Activated naive CD8-positive, alpha-beta T cell treated with anti-CD3 and anti-CD28 coated beads, Interleukin-2, amount 10 ng/mL, durations not matched to agents 7 days and 5 days (primary cell): ENCODE data around the gene GPR137. TPM values are rescaled to one million over a fixed set of nuclear protein-coding genes. Genes with fewer than 3 reads are reported as not detected.

ENCODE experiments used
- ATAC-seq: fragments of 150-1000 bp; cut with Tn5 transposase; one replicate; pipeline ENCODE4 v1.10.0; 2021; ENCODE audit warnings: low read depth, moderate library complexity
- POLR2A ChIA-PET: fragments of 350-600 bp; sonication (Branson Sonifier 250); formaldehyde crosslinking; loops from one replicate; lab custom pipeline; 2021; ENCODE audit warnings: antibody characterized with exemption; lab: Charles Lee
- DNase-seq: peaks from one replicate; pipeline ENCODE4 v3.0.0; 2021
- H3K27ac Mint-ChIP-seq: one replicate; pipeline ENCODE4 v1.8.0; 2022; ENCODE audit warnings: mild to moderate bottlenecking, mixed read lengths
- H3K27me3 Mint-ChIP-seq: one replicate; pipeline ENCODE4 v1.8.0; 2022; ENCODE audit warnings: mild to moderate bottlenecking, moderate library complexity, mixed read lengths
- H3K36me3 Mint-ChIP-seq: one replicate; pipeline ENCODE4 v1.8.0; 2021; ENCODE audit warnings: mild to moderate bottlenecking, mixed read lengths
- H3K4me1 Mint-ChIP-seq: one replicate; pipeline ENCODE4 v1.8.0; 2021; ENCODE audit warnings: mixed read lengths
- H3K4me3 Mint-ChIP-seq: one replicate; pipeline ENCODE4 v1.8.0; 2022; ENCODE audit warnings: mild to moderate bottlenecking, moderate library complexity, mixed read lengths
- H3K9me3 Mint-ChIP-seq: one replicate; pipeline ENCODE4 v1.8.0; 2021; ENCODE audit warnings: mixed read lengths
- total RNA-seq, 2 experiments: library from RNA; stranded (reverse); gene quantifications; one replicate each; pipeline ENCODE4 v1.2.3, GENCODE V29; 2021

GPR137 gene
- total RNA-seq, 2 experiments from 2014 or later, result 31.3 to 32.7 TPM

DNA sequence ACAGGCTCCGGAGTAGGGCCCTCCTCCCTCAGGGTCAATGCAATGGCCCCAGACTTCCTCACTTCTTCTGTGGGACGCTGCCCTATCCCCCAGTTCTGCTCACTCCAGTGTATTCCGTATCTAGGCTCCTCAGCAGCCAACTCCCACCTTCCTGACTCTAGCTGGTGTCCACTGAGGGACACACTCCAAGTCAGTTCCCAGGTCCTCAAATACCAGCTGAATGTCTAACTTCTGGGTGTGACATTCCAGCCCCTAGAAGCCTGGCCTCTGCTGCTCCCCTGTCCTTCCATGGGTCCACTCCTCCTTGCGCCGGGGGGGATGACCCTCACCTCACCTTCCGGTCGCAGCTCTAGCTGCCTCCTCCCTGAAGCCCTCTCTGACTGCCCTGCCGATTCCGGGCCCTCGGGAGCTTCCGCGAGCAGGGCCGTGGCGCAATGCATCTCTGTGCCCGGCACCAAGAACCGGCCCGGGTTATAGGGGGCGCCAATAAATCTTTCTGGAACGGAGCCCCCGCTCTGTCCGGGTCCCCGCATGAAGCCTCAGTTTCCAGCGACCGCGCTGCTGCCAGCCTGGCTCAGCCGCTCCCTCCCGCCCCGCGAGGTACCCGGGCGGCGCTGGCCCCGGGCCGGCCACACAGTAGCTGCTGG is 16.6 kb upstream of the GPR137 start:
- Mint-ChIP-seq H3K4me1 (peaks cover 23% of the 10 kb centered on the region), H3K27me3 (no peaks in the 10 kb centered on the region), H3K36me3 (peaks cover 6% of the 10 kb centered on the region), H3K4me3 (peak overlapping the region; percentile 96), H3K27ac (peak overlapping the region; percentile 96), H3K9me3 (no peaks in the 10 kb centered on the region)
- POLR2A ChIA-PET, result interaction anchor here (0.6 to 6.0 kb wide), 15 partner anchors 8 to 86 kb away, joined by 3 to 94 read pairs (median 13); partner anchors contain the start of genes BAD, ESRRA, FERMT3 and FKBP2
- ATAC-seq (peak; percentile 23), DNase-seq (peak; percentile 74)

DNA sequence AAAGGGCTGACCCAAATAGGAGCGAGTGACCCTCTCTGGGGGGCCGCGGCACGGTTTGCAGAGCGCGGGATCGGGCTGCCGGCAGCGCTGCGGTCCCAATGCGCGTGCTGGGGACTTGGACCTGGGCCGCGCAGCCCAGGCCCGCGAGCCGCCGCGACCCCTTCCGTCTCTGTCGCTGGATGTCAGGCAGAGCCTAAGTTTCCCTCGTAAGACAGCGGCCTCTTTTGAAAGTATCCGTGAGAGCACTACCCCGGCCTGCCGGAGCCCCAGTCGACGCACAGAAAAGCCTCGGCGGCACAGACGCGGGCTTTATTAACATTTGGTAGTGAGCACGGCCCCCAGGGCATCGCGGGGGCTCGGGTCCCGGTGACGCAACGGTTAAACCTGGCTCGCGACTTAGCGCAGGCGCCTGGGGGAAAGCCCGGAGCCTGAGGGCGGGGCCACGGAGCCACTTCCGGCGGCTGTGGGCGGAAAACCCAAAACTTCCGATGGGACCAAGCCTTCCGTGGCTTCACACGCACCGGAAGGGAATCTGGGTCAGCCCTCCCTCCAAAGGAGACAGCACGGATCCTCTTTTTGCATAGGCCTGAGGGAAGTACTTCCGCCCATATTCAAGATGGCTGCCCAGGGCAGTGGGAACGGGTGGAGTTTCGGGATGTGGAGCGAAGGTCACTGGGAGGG is 16.0 kb upstream of the GPR137 start:
- ATAC-seq, result peak; percentile 69

DNA sequence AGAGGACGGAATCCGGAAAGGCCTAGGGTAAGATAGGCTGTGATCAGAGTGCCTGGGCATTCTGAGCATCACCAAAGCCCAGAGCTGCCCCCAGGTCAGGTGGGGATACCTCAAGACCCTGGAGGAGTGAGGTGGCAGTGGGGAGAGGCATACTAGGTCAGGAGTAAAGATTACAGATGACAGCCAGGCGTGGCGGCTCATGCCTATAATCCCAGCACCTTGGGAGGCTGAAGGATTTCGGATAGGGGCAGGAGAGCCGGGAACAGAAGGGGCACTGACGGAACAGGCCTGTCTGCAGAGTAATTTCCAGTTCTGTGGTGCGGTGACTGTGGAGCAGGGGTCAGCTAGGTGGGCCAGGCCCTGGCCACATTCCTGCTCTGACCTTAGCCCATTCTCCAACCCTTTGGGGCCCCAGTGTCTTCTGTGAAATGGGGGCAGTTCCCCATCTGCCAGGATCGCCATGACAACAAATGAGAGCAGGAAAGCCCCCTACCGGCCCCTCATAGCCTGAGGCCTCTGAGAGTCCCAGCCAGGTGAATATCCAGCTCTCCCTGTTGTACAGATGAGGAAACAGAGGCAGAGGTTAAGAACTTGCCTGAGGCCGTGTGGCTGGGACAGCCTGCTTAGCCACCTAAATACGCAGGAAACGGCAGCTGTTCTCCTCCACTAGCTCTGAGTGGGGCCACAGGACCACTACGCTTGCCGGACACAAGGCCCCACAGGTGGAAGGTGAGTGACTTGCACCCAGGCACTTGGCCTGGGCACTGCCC is 10.4 kb upstream of the GPR137 start:
- POLR2A ChIA-PET, result interaction anchor here (1.3 to 2.1 kb wide), 2 partner anchors 9 to 15 kb away, joined by 3 to 7 read pairs; partner anchors contain the start of gene BAD
- ATAC-seq, result no peak
- no peaks in the 10 kb centered on the region for H3K9me3 Mint-ChIP-seq
- H3K4me1 Mint-ChIP-seq, result peaks cover 8% of the 10 kb centered on the region
- no peaks in the 10 kb centered on the region for H3K27me3 Mint-ChIP-seq
- H3K36me3 Mint-ChIP-seq, result peaks cover 4% of the 10 kb centered on the region
- no peak overlapping the region for H3K4me3 Mint-ChIP-seq
- H3K27ac Mint-ChIP-seq, result no peak overlapping the region
- DNase-seq, result no peak

More for the DNA sequence above, 16.0 kb upstream of the GPR137 start:
- Mint-ChIP-seq H3K27me3 (no peaks in the 10 kb centered on the region), H3K36me3 (peaks cover 6% of the 10 kb centered on the region), H3K9me3 (no peaks in the 10 kb centered on the region), H3K4me3 (peak overlapping the region; percentile 96), H3K4me1 (peaks cover 23% of the 10 kb centered on the region), H3K27ac (peak overlapping the region; percentile 96)
- DNase-seq, result peak; percentile 99
- POLR2A ChIA-PET, result interaction anchor here (1.0 to 6.0 kb wide), 16 partner anchors 9 to 83 kb away, joined by 3 to 94 read pairs (median 13); partner anchors contain the start of genes BAD, ESRRA, FERMT3 and FKBP2

DNA sequence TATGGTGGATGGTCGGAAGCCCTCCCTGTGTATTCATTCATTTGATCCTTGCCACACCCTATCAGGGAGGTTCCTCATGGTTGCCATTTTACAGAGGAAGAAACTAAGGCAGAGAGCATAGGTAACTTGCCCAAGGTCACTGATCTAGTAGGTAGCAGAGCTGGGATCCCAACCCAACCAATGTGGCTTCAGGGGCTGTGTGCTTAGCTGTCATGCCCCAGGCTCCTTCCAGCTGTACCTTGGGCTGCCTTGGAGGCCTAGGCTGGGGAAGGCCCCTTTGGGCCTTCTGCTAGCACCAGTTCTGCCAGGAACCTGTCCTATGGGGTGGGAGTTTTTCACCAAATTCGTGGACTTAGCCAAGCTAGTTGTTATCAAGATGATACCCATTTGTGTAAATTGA is 9.8 kb upstream of the GPR137 start:
- POLR2A ChIA-PET, result interaction anchor here (1.3 to 2.1 kb wide), 2 partner anchors 9 to 15 kb away, joined by 3 to 7 read pairs; partner anchors contain the start of gene BAD
- Mint-ChIP-seq H3K4me3 (no peak overlapping the region), H3K27ac (no peak overlapping the region), H3K36me3 (peaks cover 4% of the 10 kb centered on the region), H3K27me3 (no peaks in the 10 kb centered on the region), H3K4me1 (peaks cover 4% of the 10 kb centered on the region), H3K9me3 (no peaks in the 10 kb centered on the region)
- DNase-seq (no peak), ATAC-seq (no peak)

DNA sequence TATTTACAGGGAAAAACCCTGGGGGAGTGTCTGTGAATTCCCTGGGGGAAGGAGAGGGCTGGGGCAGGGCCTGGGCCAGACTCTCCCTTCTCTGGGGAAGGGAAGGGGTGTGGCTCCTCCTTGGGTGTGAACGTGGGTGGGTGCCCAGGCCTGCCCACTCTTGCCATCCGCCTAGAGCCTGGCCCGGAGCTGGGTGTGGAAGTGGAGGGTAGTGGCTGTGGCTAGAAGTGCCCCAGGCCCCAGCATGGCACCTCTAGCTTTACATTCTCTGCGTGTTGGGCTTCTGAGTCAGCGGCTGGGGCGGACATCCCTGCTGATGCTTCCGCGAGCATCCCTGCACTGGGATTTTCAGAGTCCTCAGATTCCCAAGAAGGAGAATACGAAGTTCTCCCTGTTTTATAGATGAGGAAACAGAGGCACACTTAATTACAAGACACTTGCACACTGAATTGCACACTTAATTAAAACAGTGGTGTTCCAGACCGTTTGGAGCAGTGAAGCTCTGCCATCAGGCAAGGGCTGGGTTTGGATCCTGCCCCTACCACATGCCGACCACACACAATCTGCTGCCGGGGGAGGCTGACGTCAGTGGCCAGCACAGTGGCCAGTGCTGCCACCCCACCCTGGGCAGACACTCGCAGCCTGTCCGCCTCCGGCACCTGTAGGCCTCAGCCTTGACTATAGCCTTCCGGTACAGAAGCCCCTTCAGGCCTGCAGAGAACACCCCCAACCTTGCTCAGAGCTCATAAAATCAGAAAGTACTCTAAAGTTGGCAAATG is 8.8 kb upstream of the GPR137 start:
- H3K27me3 Mint-ChIP-seq, result no peaks in the 10 kb centered on the region
- H3K9me3 Mint-ChIP-seq, result no peaks in the 10 kb centered on the region
- H3K4me3 Mint-ChIP-seq, result no peak overlapping the region
- H3K36me3 Mint-ChIP-seq, result peaks cover 7% of the 10 kb centered on the region
- H3K27ac Mint-ChIP-seq, result no peak overlapping the region
- POLR2A ChIA-PET, result interaction anchor here (1.3 to 2.1 kb wide), 3 partner anchors 8 to 28 kb away, joined by 3 to 7 read pairs (median 4); partner anchors contain the start of gene BAD
- ATAC-seq, result no peak
- no peak for DNase-seq
- H3K4me1 Mint-ChIP-seq, result peaks cover 2% of the 10 kb centered on the region

DNA sequence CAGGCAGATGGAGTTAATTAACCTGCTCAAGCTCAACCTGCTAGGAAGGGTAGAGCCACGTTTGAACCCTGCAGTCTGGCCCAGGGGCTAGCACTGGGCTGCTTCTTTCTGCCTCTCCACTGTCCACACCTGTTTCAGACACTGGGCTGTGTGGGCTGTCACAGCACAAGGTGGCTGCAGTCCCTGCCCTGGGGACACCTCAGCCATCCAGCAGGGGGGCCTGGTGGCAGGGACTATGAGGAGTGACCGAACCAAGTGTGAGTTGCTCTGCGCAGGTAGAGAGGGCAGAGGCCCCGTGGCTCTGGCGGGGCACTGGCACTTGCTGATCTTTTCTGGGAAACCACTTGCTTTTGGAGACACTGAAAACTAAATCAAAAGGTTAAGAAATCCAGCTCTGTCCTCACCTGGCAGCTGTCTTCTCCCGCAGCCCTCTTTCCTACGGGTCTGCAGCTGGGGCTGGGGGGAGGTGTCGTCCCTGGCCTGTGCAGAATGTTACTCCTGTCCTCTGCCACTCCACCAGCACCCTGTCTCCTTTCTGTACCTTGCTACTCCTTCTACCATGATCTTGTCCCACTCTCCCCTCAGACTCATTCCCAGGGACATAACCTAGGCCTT is 7.0 kb upstream of the GPR137 start:
- Mint-ChIP-seq H3K4me3 (no peak overlapping the region), H3K36me3 (peaks cover 13% of the 10 kb centered on the region), H3K9me3 (no peaks in the 10 kb centered on the region), H3K27ac (no peak overlapping the region), H3K4me1 (peaks cover 3% of the 10 kb centered on the region), H3K27me3 (no peaks in the 10 kb centered on the region)
- POLR2A ChIA-PET, result interaction anchor here (0.9 to 1.3 kb wide), 3 partner anchors 9 to 26 kb away, joined by 3 to 4 read pairs (median 3); no protein-coding TSS in a partner anchor
- DNase-seq (no peak), ATAC-seq (no peak)

DNA sequence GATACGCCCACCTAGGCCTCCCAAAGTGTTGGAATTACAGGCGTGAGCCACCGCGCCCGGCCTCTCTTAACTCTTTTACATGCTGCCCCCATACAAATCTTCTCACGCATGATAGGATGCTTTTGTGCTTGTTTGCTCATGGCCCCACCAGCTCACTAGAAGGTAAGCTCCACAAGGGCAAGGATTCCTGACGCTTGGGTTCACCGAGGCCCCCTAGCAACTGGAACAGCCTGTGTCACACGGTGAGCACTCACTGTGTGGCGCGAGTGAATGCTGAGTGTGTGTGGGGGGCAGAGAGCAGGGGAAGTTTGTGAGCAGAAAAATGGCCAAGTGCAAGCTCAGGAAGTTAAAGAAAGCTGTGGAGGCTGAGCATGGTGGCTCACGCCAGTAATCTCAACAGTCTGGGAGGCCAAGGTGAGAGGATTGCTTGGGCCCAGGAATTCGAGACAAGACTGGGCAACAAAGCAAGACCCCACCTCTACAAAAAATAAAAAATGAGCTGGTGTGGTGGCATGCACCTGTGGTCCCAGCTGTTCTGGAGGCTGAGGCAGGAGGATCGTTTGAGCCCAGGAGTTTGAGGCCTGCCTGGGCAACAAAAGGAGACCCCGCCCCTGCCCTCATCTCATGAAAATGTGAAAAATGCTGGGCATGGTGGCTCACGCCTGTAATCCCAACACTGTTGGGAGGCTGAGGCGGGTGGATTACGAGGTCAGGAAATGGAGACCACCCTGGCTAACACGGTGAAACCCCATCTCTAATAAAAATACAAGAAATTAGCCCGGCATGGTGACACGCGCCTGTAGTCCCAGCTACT is 3.5 kb upstream of the GPR137 start:
- peaks cover 8% of the 10 kb centered on the region for H3K4me1 Mint-ChIP-seq
- H3K4me3 Mint-ChIP-seq, result no peak overlapping the region
- H3K27me3 Mint-ChIP-seq, result no peaks in the 10 kb centered on the region
- DNase-seq (no peak), ATAC-seq (no peak)
- no peaks in the 10 kb centered on the region for H3K9me3 Mint-ChIP-seq
- H3K27ac Mint-ChIP-seq, result no peak overlapping the region
- peaks cover 13% of the 10 kb centered on the region for H3K36me3 Mint-ChIP-seq
- POLR2A ChIA-PET, result interaction anchor here (1.2 to 4.5 kb wide), 3 partner anchors 12 to 75 kb away, joined by 4 to 72 read pairs (median 12); partner anchors contain the start of genes ESRRA and FERMT3

DNA sequence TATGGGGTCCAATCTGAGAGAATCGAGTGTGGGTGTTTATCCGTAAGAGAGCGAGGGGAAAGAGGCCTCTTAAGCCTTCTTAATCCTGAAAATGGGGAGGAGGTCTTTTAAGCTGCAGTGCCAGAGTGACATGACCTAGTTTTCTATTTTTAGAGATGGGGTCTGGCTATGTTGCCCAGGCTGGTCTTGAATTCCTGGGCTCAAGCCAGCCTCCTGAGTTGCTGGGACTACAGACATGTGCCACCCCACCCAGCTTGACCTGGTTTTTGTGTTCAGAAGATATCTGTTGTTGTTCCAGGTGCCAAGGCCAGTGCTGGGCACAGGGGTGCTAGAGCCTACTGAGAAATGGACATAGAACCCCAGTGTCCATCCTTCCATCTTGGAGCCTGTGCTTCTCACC is 2.6 kb upstream of the GPR137 start:
- H3K4me1 Mint-ChIP-seq, result peaks cover 8% of the 10 kb centered on the region
- ATAC-seq (no peak), DNase-seq (no peak)
- peaks cover 13% of the 10 kb centered on the region for H3K36me3 Mint-ChIP-seq
- POLR2A ChIA-PET, result interaction anchor here (1.2 to 4.5 kb wide), 4 partner anchors 13 to 77 kb away, joined by 3 to 72 read pairs (median 8); partner anchors contain the start of genes ESRRA and FERMT3
- H3K4me3 Mint-ChIP-seq, result no peak overlapping the region
- H3K27me3 Mint-ChIP-seq, result no peaks in the 10 kb centered on the region
- H3K27ac Mint-ChIP-seq, result peak overlapping the region; percentile 34
- no peaks in the 10 kb centered on the region for H3K9me3 Mint-ChIP-seq

DNA sequence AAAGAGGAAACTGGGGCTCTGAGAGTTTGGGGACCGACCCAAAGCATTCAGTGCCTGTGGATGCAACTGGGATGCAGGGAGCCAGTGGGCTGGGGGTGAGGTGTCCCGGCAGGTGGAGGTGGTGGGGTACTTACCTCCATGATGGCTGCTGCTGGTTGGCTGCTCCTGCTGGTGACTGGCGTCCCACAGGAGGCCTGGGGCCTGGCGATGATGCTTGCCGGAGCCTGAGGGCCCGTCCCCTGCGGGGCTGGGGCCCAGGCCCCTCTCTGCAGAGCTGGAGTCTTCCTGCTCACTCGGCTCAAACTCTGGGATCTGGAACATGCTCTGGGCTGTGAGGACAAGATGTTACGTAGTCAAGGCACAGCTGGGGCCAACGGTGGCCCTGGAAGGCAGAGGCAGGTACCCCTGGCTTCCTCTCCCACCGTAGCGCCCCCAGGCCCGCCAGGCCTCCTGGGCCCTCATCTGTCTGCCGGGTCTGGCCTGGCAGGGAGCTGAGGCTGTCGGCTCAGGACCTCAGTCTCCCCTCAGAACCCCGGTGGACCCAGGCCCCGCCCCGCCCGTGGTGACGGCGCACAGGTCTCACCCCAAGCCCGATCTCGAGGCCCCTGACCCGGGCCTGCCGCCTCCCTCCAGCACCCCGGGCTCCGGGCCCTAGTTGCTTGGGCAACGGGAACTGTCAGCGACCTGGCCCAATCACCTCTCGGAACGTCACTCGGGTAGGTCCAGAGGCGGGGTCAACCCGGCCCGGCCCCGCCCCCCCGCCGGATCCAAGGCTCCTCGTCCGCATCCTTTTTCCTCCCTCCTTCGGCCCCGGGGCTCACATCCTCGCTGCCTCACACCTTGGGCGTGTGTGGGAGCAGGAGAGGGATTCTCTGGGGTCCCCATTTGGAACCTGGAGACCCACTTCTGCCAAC is 1.3 kb upstream of the GPR137 start, which contains the start of gene BAD:
TSS of gene BAD (minus strand) at position 618 of the 914 bp plus-strand sequence. CDS start at position 321, 297 bp downstream.
- POLR2A ChIA-PET, result interaction anchor here (0.7 to 4.5 kb wide), 11 partner anchors 9 to 99 kb away, joined by 3 to 72 read pairs (median 7); partner anchors contain the start of genes ESRRA, FERMT3, FKBP2 and PPP1R14B
- Mint-ChIP-seq H3K4me3 (peak within 1 kb of the TSS; percentile 85), H3K9me3 (no peaks in the 10 kb centered on the region), H3K27ac (peak within 1 kb of the TSS; percentile 86), H3K27me3 (no peaks in the 10 kb centered on the region), H3K4me1 (peaks cover 8% of the 10 kb centered on the region), H3K36me3 (peaks cover 10% of the 10 kb centered on the region)
- DNase-seq, result peak; percentile 89
- ATAC-seq, result peak; percentile 84
